Measurements from ENCODE around the gene EEFSEC. TPM values are rescaled to one million over a fixed set of nuclear protein-coding genes. Genes with fewer than 3 reads are reported as not detected.

Gene EEFSEC
- total and polyA plus RNA-seq, 2 of the 4 experiments (the other 2 are of a cell fraction), result 4.5 to 9.3 TPM

DNA sequence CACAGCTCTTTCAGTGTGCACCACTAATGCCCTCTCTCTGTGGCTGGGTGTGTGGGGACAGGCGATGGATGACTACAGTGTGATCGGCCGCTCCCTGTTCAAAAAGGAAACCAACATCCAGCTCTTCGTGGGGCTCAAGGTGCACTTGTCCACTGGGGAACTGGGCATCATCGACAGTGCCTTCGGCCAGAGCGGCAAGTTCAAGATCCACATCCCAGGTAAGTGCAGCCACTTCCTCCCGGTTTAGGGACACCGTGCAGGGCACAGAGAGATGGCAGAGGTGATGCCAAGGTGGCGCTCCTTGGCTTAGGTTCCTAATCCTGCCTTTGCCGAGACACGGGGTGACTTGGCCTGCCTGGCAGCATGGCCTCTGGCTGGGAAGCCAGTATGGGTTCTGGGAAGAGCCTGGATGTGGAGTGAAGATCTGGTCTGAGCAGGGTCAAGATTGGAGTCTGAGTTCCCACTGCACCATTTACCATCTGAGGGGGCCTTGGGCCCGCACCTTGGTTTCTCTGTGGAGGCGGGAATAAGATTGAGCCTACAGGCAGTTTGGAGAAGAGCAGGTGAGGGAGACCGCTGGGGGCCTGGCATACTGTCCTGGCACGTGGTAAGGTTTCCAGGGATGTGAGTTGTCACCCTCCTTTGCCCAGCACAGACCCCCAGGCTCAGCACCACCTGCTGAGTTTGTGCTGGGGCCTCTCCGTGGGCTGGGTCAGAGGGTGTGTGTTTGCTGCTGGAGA is 205.0 kb downstream of the EEFSEC start:
- peaks cover 29% of the 10 kb centered on the region for H3K4me1 ChIP-seq (ENCODE audit: control insufficient read depth, insufficient read depth, low read length)
- H3K18ac ChIP-seq (ENCODE audit: low read depth, low read length), result no peak overlapping the region
- DNase-seq (no peak), ATAC-seq (ENCODE audit: low read depth) (no peak)
- H3K4me2 ChIP-seq (ENCODE audit: low read depth, low read length), result no peak overlapping the region
- ChIA-PET CTCF (no interaction called here), POLR2A (ENCODE audit: unreplicated experiment) (no interaction called here)
- H3K27me3 ChIP-seq (ENCODE audit: control insufficient read depth, insufficient read depth, low read length), result no peaks in the 10 kb centered on the region
- H3K14ac ChIP-seq (replicated peaks; ENCODE audit: low read depth, low read length), result no peak overlapping the region
- H2BK120ac ChIP-seq (ENCODE audit: low read depth, low read length), result no peak overlapping the region
- no peak overlapping the region for H3K27ac ChIP-seq (ENCODE audit: insufficient read depth, low read length)
- in situ Hi-C loops (cut with MboI; ENCODE audit: low sequenced_read_pairs), result no loop called here
- no peak overlapping the region for H2AK9ac ChIP-seq (replicated peaks; ENCODE audit: low read depth, low read length, poor library complexity)
- 94% methylated on average over 7 of the region's 17 CpGs; no CpG with 5 or more reads in 1 of the 2 experiments for WGBS, 2 experiments (ENCODE audit: extremely low coverage in 2 of 2, insufficient read length in 1 of 2)
- H3K9me1 ChIP-seq (ENCODE audit: insufficient read depth, low read length), result peaks cover 22% of the 10 kb centered on the region; the same call in 1 of the 2 replicates
- no peak overlapping the region for H4K5ac ChIP-seq (ENCODE audit: low read depth, low read length)
- intact Hi-C loops (cut with micrococcal nuclease), result no loop called here
- H3K23ac ChIP-seq (ENCODE audit: low read depth, low read length), result no peak overlapping the region
- no peak overlapping the region for H2AFZ ChIP-seq (replicated peaks; ENCODE audit: low read length, poor library complexity)
- no peak overlapping the region for H3K4me3 ChIP-seq (ENCODE audit: insufficient read depth, low read depth, low read length)
- BruUV-seq (replicated peaks), result no TSS peak
- no peaks in the 10 kb centered on the region for H3K9me3 ChIP-seq (ENCODE audit: control insufficient read depth, insufficient read depth, low read length)
- no peak overlapping the region for H2AK5ac ChIP-seq (ENCODE audit: low read depth, low read length)
- H2BK15ac ChIP-seq (ENCODE audit: low read depth, low read length), result no peak overlapping the region
- H3K9ac ChIP-seq (ENCODE audit: low read depth, low read length), result no peak overlapping the region
- H4K8ac ChIP-seq (ENCODE audit: low read depth in 2 of 2, low read length in 2 of 2), result no peak overlapping the region
- H3K36me3 ChIP-seq (ENCODE audit: control insufficient read depth, insufficient read depth, low read length), result 0 out of 2 replicates have a peak, but pooled peaks cover 1% of the 10 kb centered on the region
- H4K91ac ChIP-seq (ENCODE audit: insufficient read depth, low read depth, low read length), result no peak overlapping the region
- peaks cover 0 to 14% of the 10 kb centered on the region in 2 experiments; a peak in 1 of 4 replicates for H3K79me1 ChIP-seq (ENCODE audit: low read depth in 1 of 2, low read length in 2 of 2)
- TF ChIP-seq BHLHE40 (IDR thresholded peaks at IDR 0.05; ENCODE audit: low read depth, low read length), result no peak
- TF ChIP-seq RFX5 (IDR thresholded peaks at IDR 0.05; ENCODE audit: low read depth, low read length), result no peak
- no peak for TF ChIP-seq SMC3 (IDR thresholded peaks at IDR 0.05; ENCODE audit: low read depth, low read length)
- TF ChIP-seq, protein P1, sequence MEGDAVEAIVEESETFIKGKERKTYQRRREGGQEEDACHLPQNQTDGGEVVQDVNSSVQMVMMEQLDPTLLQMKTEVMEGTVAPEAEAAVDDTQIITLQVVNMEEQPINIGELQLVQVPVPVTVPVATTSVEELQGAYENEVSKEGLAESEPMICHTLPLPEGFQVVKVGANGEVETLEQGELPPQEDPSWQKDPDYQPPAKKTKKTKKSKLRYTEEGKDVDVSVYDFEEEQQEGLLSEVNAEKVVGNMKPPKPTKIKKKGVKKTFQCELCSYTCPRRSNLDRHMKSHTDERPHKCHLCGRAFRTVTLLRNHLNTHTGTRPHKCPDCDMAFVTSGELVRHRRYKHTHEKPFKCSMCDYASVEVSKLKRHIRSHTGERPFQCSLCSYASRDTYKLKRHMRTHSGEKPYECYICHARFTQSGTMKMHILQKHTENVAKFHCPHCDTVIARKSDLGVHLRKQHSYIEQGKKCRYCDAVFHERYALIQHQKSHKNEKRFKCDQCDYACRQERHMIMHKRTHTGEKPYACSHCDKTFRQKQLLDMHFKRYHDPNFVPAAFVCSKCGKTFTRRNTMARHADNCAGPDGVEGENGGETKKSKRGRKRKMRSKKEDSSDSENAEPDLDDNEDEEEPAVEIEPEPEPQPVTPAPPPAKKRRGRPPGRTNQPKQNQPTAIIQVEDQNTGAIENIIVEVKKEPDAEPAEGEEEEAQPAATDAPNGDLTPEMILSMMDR (conservative IDR thresholded peaks at IDR 0.05; ENCODE audit: low read depth, low read length), result no peak
- TF ChIP-seq MAFK (IDR thresholded peaks at IDR 0.05; ENCODE audit: low read depth, low read length), result no peak
- TF ChIP-seq CHD1 (IDR thresholded peaks at IDR 0.05; ENCODE audit: low read depth, low read length), result no peak
- TF ChIP-seq FOS (IDR thresholded peaks at IDR 0.05; ENCODE audit: low read depth, low read length), result no peak
- no peak for TF ChIP-seq CEBPB (IDR thresholded peaks at IDR 0.05; ENCODE audit: low read depth, low read length)
- TF ChIP-seq, protein P2, sequence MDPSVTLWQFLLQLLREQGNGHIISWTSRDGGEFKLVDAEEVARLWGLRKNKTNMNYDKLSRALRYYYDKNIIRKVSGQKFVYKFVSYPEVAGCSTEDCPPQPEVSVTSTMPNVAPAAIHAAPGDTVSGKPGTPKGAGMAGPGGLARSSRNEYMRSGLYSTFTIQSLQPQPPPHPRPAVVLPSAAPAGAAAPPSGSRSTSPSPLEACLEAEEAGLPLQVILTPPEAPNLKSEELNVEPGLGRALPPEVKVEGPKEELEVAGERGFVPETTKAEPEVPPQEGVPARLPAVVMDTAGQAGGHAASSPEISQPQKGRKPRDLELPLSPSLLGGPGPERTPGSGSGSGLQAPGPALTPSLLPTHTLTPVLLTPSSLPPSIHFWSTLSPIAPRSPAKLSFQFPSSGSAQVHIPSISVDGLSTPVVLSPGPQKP (IDR thresholded peaks at IDR 0.05; ENCODE audit: borderline replicate concordance, low read depth, low read length), result no peak
- TF ChIP-seq RCOR1 (IDR thresholded peaks at IDR 0.05; ENCODE audit: insufficient replicate concordance, low read length), result no peak
- TF ChIP-seq, protein P3, sequence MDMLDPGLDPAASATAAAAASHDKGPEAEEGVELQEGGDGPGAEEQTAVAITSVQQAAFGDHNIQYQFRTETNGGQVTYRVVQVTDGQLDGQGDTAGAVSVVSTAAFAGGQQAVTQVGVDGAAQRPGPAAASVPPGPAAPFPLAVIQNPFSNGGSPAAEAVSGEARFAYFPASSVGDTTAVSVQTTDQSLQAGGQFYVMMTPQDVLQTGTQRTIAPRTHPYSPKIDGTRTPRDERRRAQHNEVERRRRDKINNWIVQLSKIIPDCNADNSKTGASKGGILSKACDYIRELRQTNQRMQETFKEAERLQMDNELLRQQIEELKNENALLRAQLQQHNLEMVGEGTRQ (IDR thresholded peaks at IDR 0.05; ENCODE audit: low read depth, low read length), result no peak
- TF ChIP-seq MAZ (IDR thresholded peaks at IDR 0.05; ENCODE audit: borderline replicate concordance, low read depth, low read length), result no peak
- no peak for TF ChIP-seq NFE2L2 (IDR thresholded peaks at IDR 0.05; ENCODE audit: low read depth, low read length)
- no peak for TF ChIP-seq POLR2A (IDR thresholded peaks at IDR 0.05; ENCODE audit: low read depth, low read length)
- no peak for TF ChIP-seq MXI1 (IDR thresholded peaks at IDR 0.05; ENCODE audit: borderline replicate concordance, low read depth, low read length)
- no peak for TF ChIP-seq RAD21 (IDR thresholded peaks at IDR 0.05; ENCODE audit: low read length)
- dilution Hi-C loops (cut with HindIII; ENCODE audit: low sequenced_read_pairs, unreplicated experiment), result no loop called here
- no peak overlapping the region for H3K56ac ChIP-seq (ENCODE audit: extremely low read depth, insufficient read depth, low read length)
- peaks cover 25% of the 10 kb centered on the region for H4K20me1 ChIP-seq (ENCODE audit: insufficient read depth, low read length)
- H2BK20ac ChIP-seq (ENCODE audit: low read depth, low read length), result no peak overlapping the region
- H2BK5ac ChIP-seq (ENCODE audit: low read depth, low read length, poor library complexity, severe bottlenecking), result no peak overlapping the region
- no peak overlapping the region for H3K4ac ChIP-seq (ENCODE audit: low read depth, low read length)
